SK-N-SH (cell line): ENCODE measurements around the gene RRBP1. TPM values are rescaled to one million over a fixed set of nuclear protein-coding genes. Genes with fewer than 3 reads are reported as not detected.

Source experiments
- CTCF ChIA-PET: fragments of 300-600, 350-600 bp; formaldehyde crosslinking; extraction: SDS; loops from one replicate; lab custom pipeline; 2021; lab: Yijun Ruan, JAX
- POLR2A ChIA-PET: fragments of 350-600 bp; sonication (Branson Sonifier 250); formaldehyde crosslinking; extraction: SDS; loops from one replicate; lab custom pipeline; 2020; ENCODE audit warnings: antibody characterized with exemption, inconsistent platforms; lab: Yijun Ruan, JAX
- DNase-seq: peaks from one replicate; pipeline ENCODE4 v3.0.0; 2012
- H2AFZ ChIP-seq: fragments of 200-600 bp; sonication (generic); 2 replicates; pipeline ENCODE4 v1.8.1; 2016; ENCODE audit warnings: antibody characterized with exemption, mild to moderate bottlenecking, low read depth
- H3F3A ChIP-seq: fragments of 200-600 bp; sonication (generic); replicated peaks from 2 replicates; pipeline ENCODE3; 2016; ENCODE audit warnings: antibody characterized with exemption, mild to moderate bottlenecking; ENCODE audit not compliant: insufficient read depth
- H3K27ac ChIP-seq, 2 experiments: fragments of 200-500 bp in 1 of 2; fragments of 200-600 bp in 1 of 2; sonication (Bioruptor generic) in 1 of 2; sonication (generic), shearing (Covaris generic) in 1 of 2; 2 replicates each; pipeline versions ENCODE4 v1.5.1 to v1.6.1; 2014 to 2016; ENCODE audit warnings: low read depth in 2 of 2, inconsistent platforms in 1 of 2, low read length in 1 of 2, mild to moderate bottlenecking in 1 of 2, mixed read lengths in 1 of 2
- H3K27me3 ChIP-seq: fragments of 200-600 bp; sonication (generic), shearing (Covaris generic); 2 replicates; pipeline ENCODE4 v1.6.1; 2016; ENCODE audit warnings: mixed run types; ENCODE audit not compliant: insufficient read depth
- H3K36me3 ChIP-seq, 2 experiments: fragments of 200-500 bp in 1 of 2; fragments of 200-600 bp in 1 of 2; sonication (Bioruptor generic) in 1 of 2; sonication (generic) in 1 of 2; replicated peaks in 1 of 2; 2 replicates each; pipeline versions ENCODE3 to v1.5.1; 2014 to 2016; ENCODE audit warnings: low read length in 1 of 2, mild to moderate bottlenecking in 1 of 2; ENCODE audit not compliant: insufficient read depth in 2 of 2, control insufficient read depth in 1 of 2
- H3K4me1 ChIP-seq, 2 experiments: fragments of 200-500 bp in 1 of 2; fragments of 200-600 bp in 1 of 2; sonication (Bioruptor generic) in 1 of 2; sonication (generic), shearing (Covaris generic) in 1 of 2; 2 replicates each; pipeline versions ENCODE4 v1.5.1 to v1.6.1; 2014 to 2016; ENCODE audit warnings: low read depth in 1 of 2, low read length in 1 of 2, mixed run types in 1 of 2; ENCODE audit not compliant: insufficient read depth in 2 of 2, control insufficient read depth in 1 of 2
- H3K4me2 ChIP-seq: fragments of 200-600 bp; sonication (generic), shearing (Covaris generic); 2 replicates; pipeline ENCODE4 v1.6.1; 2017; ENCODE audit warnings: mixed run types
- H3K4me3 ChIP-seq, 2 experiments: fragments of 200-500 bp in 1 of 2; fragments of 200-600 bp in 1 of 2; sonication (Bioruptor generic) in 1 of 2; sonication (generic), shearing (Covaris generic) in 1 of 2; 2 replicates each; pipeline versions ENCODE4 v1.5.1 to v1.8.1; 2014 to 2016; ENCODE audit warnings: low read depth in 2 of 2, inconsistent platforms in 1 of 2, low read length in 1 of 2, mild to moderate bottlenecking in 1 of 2, mixed read lengths in 1 of 2, moderate library complexity in 1 of 2
- H3K79me2 ChIP-seq: fragments of 200-600 bp; sonication (generic); 2 replicates; pipeline ENCODE4 v1.8.1; 2017; ENCODE audit warnings: mild to moderate bottlenecking; ENCODE audit not compliant: insufficient read depth
- H3K9ac ChIP-seq: fragments of 200-600 bp; sonication (generic); 2 replicates; pipeline ENCODE4 v1.6.1; 2017; ENCODE audit warnings: mixed run types
- H3K9me2 ChIP-seq: fragments of 200-600 bp; sonication (generic); 2 replicates; pipeline ENCODE4 v1.6.1; 2017; ENCODE audit warnings: mixed run types
- H3K9me3 ChIP-seq: fragments of 200-600 bp; sonication (generic); 2 replicates; pipeline ENCODE4 v1.6.1; 2017; ENCODE audit warnings: mixed run types, mild to moderate bottlenecking, moderate library complexity
- H4K20me1 ChIP-seq: fragments of 200-600 bp; sonication (generic); 2 replicates; pipeline ENCODE4 v1.6.1; 2017; ENCODE audit warnings: mild to moderate bottlenecking, mixed run types; ENCODE audit not compliant: insufficient read depth
- CHD2 ChIP-seq: fragments of 150-350 bp; IDR thresholded peaks from 2 replicates; pipeline ENCODE4 v1.6.1; 2018; ENCODE audit warnings: low read length; ENCODE audit not compliant: partially characterized antibody
- CTCF ChIP-seq: fragments of 200-600 bp; sonication (generic); IDR thresholded peaks from 2 replicates; pipeline ENCODE4 v1.6.1; 2017; ENCODE audit warnings: antibody characterized with exemption, mild to moderate bottlenecking, moderate library complexity
- NRF1 ChIP-seq: IDR thresholded peaks from 2 replicates; pipeline ENCODE4 v1.6.1; 2012; ENCODE audit warnings: low read depth, mild to moderate bottlenecking, low read length
- RXRA ChIP-seq: IDR thresholded peaks from 2 replicates; pipeline ENCODE4 v1.4.0; 2012; ENCODE audit warnings: low read depth, mild to moderate bottlenecking, borderline replicate concordance
- USF2 ChIP-seq: fragments of 150-350 bp; IDR thresholded peaks from 2 replicates; pipeline ENCODE4 v1.6.1; 2017; ENCODE audit warnings: antibody characterized with exemption, low read length, low read depth, borderline replicate concordance
- WGBS: methylation state at CpG from one replicate; pipeline ENCODE4 v1.1.6; 2017; ENCODE audit warnings: low lambda C conversion rate; 5-methylcytosine and 5-hydroxymethylcytosine counted together
- polyA plus RNA-seq, 3 experiments: library from polyadenylated mRNA; depleted of rRNA; stranded (reverse); fragments of >200 nt; gene quantifications; 2 replicates each; pipeline ENCODE4 v1.2.3, GENCODE V29; 2012

RRBP1 gene
- polyA plus RNA-seq, 1 of the 3 experiments (the other 2 are of a cell fraction), result 50.2 TPM

GRCh38 chr20:17722493-17723300 lies 40.7 kb upstream of the RRBP1 start:
- 41% methylated on average over 14 of the region's 14 CpGs for WGBS
- DNase-seq, result no peak
- H4K20me1 ChIP-seq, result no peaks in the 10 kb centered on the region
- no peaks in the 10 kb centered on the region for H3F3A ChIP-seq
- no peaks in the 10 kb centered on the region for H3K36me3 ChIP-seq
- ChIA-PET CTCF (interaction anchor here (1.9 kb wide), 1 partner anchor 40 kb away, joined by 6 read pairs; the partner anchor contains the start of gene RRBP1), POLR2A (no interaction called here)
- H3K9ac ChIP-seq, result no peak overlapping the region
- H3K79me2 ChIP-seq, result no peaks in the 10 kb centered on the region
- H3K27ac ChIP-seq, result no peak overlapping the region
- no peaks in the 10 kb centered on the region for H3K9me2 ChIP-seq
- no peak overlapping the region for H2AFZ ChIP-seq
- no peaks in the 10 kb centered on the region for H3K9me3 ChIP-seq
- TF ChIP-seq RXRA (no peak), CHD2 (no peak), USF2 (no peak), CTCF (no peak)
- no peak overlapping the region for H3K4me2 ChIP-seq
- peaks cover 4% of the 10 kb centered on the region; the same call in 1 of the 2 replicates for H3K27me3 ChIP-seq
- H3K4me1 ChIP-seq, result no peaks in the 10 kb centered on the region; a peak in 1 of 4 replicates
- no peak overlapping the region for H3K4me3 ChIP-seq

- DNase-seq, result no peak
- ChIA-PET POLR2A (no interaction called here), CTCF (no interaction called here)
- Histone ChIP-seq H3K9me3 (no peaks in the 10 kb centered on the region), H3K27me3 (peaks cover 4% of the 10 kb centered on the region; the same call in 1 of the 2 replicates), H3K79me2 (no peaks in the 10 kb centered on the region), H3K27ac (no peak overlapping the region), H2AFZ (no peak overlapping the region), H3K9me2 (no peaks in the 10 kb centered on the region), H3K4me1 (no peaks in the 10 kb centered on the region; a peak in 1 of 4 replicates), H3K4me2 (no peak overlapping the region), H4K20me1 (no peaks in the 10 kb centered on the region), H3K36me3 (no peaks in the 10 kb centered on the region), H3K9ac (no peak overlapping the region), H3F3A (no peaks in the 10 kb centered on the region), H3K4me3 (no peak overlapping the region)
- TF ChIP-seq CTCF, result peak; percentile 34
- TF ChIP-seq NRF1, result no peak
- no peak for TF ChIP-seq RXRA
- 56% methylated on average over 6 of the region's 6 CpGs for WGBS
Measured at GRCh38 chr20:17721802-17722486, 39.9 kb upstream of the RRBP1 start.
